Measurements from ENCODE around the gene PLSCR2.

PLSCR2 gene

DNA sequence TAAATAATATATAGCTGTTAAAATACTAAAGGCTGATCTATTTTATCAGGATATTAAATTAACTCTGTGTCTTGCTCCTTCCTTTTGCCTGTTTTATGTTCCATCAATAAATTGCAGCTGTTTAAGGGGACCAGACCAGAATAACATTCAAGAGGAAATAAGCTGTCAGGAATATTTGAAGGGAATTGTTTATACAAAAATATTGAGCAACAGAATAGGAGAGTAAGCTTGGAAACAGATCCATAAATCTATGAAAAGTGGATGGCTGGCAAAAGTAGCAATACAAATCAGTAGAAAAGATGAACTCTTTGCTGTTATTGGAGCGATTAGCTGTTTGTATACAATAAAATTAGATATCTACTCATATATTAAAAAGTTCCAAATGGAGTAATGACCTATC lies 36.2 kb upstream of the PLSCR2 start:
- Histone ChIP-seq H3K4me3 (ENCODE audit: low read depth, low read length) (no peak overlapping the region), H3K4me1 (no peaks in the 10 kb centered on the region), H3K9me3 (no peaks in the 10 kb centered on the region), H3K27me3 (no peaks in the 10 kb centered on the region), H3K36me3 (no peaks in the 10 kb centered on the region)
- TF ChIP-seq, protein P1, sequence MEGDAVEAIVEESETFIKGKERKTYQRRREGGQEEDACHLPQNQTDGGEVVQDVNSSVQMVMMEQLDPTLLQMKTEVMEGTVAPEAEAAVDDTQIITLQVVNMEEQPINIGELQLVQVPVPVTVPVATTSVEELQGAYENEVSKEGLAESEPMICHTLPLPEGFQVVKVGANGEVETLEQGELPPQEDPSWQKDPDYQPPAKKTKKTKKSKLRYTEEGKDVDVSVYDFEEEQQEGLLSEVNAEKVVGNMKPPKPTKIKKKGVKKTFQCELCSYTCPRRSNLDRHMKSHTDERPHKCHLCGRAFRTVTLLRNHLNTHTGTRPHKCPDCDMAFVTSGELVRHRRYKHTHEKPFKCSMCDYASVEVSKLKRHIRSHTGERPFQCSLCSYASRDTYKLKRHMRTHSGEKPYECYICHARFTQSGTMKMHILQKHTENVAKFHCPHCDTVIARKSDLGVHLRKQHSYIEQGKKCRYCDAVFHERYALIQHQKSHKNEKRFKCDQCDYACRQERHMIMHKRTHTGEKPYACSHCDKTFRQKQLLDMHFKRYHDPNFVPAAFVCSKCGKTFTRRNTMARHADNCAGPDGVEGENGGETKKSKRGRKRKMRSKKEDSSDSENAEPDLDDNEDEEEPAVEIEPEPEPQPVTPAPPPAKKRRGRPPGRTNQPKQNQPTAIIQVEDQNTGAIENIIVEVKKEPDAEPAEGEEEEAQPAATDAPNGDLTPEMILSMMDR (IDR thresholded peaks at IDR 0.05; ENCODE audit: low read depth, low read length), result no peak
- no peak for DNase-seq

DNA sequence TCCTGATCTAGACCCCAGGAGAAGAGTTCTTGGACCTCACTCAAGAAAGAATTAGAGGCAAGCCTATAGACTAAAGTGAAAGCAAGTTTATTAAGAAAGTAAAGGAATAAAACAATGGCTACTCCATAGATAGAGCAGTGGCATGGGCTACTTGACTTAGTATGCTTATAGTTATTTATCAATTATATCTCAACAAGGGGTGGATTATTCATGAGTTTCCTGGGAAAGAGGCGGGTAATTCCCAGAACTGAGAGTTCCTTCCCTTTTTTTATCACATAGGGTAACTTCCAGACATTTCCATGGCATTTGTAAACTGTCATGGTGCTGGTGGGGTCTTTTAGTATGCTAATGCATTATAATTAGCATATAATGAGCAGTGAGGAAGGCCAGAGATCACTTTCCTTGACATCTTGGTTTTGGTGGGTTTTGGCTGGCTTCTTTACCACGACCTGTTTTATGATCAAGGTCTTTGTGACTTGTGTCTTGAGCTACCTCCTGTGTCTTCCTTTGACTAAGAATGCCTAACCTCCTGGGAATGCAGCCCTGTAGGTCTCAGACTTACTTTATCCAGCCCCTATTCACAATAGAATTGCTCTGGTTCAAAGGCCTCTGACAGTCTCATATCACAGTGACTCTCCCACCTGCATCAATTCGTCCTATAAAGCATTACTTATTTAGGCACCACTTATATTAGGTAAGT lies 35.3 kb upstream of the PLSCR2 start:
- H3K36me3 ChIP-seq, result no peaks in the 10 kb centered on the region
- DNase-seq, result no peak
- TF ChIP-seq, protein P1 (IDR thresholded peaks at IDR 0.05; ENCODE audit: low read depth, low read length), result no peak

DNA sequence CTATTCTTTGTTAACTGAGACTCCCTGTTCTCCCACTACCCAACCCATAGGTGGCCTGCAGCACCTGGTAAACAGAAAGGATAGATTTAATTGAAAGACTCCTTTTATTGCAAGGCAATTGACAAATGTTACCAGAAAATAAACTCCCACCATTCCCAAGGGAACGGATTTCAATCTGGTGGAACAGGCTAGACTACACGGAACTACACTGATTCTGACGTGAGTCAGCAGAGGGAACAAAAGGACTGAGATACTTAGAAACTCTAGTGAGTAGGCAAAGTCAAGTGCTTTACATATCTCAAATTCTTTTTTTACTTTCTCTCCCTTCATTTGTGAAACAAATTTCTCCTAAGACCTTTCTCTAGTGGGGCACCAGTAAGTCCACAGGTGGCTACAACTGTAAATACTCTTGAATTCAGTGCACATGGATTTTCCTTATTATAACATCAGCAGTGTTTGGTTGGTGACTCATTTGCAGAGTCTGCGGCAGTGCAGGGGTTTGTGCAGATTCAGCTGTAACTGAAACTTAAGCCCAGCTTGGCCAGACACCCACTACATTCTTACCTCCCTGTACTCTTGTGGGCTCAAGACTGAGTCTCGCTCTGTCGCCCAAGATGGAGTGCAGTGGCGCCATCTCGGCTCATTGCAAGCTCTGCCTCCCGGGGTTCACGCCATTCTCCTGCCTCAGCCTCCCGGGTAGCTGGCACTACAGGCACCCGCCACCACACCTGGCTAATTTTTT lies 34.3 kb upstream of the PLSCR2 start:
- no peak overlapping the region for H3K4me3 ChIP-seq (ENCODE audit: low read depth, low read length)
- no peaks in the 10 kb centered on the region for H3K4me1 ChIP-seq
- no peaks in the 10 kb centered on the region for H3K9me3 ChIP-seq
- no peaks in the 10 kb centered on the region for H3K27me3 ChIP-seq
- DNase-seq, result no peak
- no peaks in the 10 kb centered on the region for H3K36me3 ChIP-seq
- TF ChIP-seq, protein P1 (IDR thresholded peaks at IDR 0.05; ENCODE audit: low read depth, low read length), result no peak

More for the DNA sequence above, 35.3 kb upstream of the PLSCR2 start:
- no peaks in the 10 kb centered on the region for H3K27me3 ChIP-seq
- H3K9me3 ChIP-seq, result no peaks in the 10 kb centered on the region
- no peak overlapping the region for H3K4me3 ChIP-seq (ENCODE audit: low read depth, low read length)
- no peaks in the 10 kb centered on the region for H3K4me1 ChIP-seq

DNA sequence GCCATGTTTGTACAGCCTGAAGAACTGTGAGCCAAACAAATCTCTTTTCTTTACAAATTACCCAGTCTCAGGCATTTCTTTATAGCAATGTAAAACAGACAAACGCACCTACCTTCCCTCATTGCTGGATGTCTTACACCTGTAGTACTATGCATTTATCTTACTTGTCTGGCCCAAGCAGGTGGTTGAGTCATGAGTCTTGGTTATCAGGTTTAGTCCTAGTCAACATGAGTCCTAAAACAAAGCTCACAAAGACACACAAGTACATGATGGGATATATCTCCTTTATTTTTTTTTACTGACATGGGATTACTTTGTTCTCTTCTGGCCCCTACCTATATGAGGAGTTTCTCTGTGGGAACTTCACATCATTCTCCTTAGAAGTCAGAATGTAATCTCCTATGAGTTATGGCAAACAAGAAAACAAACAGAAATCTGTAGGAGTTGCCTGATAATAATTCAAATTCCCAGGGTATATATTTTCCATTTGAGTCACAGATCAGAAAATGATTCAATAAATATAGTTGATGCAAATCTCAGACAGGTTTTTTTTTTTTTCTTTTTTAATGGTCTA lies 33.6 kb upstream of the PLSCR2 start:
- no peaks in the 10 kb centered on the region for H3K4me1 ChIP-seq

DNA sequence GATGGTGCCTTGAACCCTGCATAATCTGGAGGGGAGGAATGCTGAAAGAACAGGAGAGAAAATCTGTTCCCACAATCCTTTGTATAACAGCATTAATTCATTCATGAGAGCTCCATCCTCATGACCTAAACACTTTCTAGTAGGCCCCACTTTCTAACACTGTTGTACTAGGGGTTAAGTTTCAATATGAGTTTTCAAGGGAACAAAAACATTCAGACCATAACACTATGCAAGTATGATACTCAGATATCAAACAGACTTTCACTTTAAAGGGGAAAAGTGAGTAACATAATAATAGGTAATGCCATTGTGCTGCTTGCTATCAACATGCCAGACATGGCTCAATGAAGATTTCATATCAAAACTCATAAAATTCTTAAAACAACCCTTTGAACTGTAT lies 32.4 kb upstream of the PLSCR2 start:
- DNase-seq, result no peak
- no peak overlapping the region for H3K4me3 ChIP-seq (ENCODE audit: low read depth, low read length)
- H3K36me3 ChIP-seq, result no peaks in the 10 kb centered on the region

More for the DNA sequence above, 33.6 kb upstream of the PLSCR2 start:
- no peaks in the 10 kb centered on the region for H3K9me3 ChIP-seq
- TF ChIP-seq, protein P1 (IDR thresholded peaks at IDR 0.05; ENCODE audit: low read depth, low read length), result no peak
- no peak overlapping the region for H3K4me3 ChIP-seq (ENCODE audit: low read depth, low read length)
- DNase-seq, result no peak
- H3K36me3 ChIP-seq, result no peaks in the 10 kb centered on the region
- no peaks in the 10 kb centered on the region for H3K27me3 ChIP-seq

More for the DNA sequence above, 32.4 kb upstream of the PLSCR2 start:
- no peaks in the 10 kb centered on the region for H3K4me1 ChIP-seq
- TF ChIP-seq, protein P1 (IDR thresholded peaks at IDR 0.05; ENCODE audit: low read depth, low read length), result no peak
- H3K9me3 ChIP-seq, result peaks cover 5% of the 10 kb centered on the region
- no peaks in the 10 kb centered on the region for H3K27me3 ChIP-seq
